Thoracic aorta (tissue), 2 donors: ENCODE data around the gene MAP1S. TPM values are rescaled to one million over a fixed set of nuclear protein-coding genes. Genes with fewer than 3 reads are reported as not detected.

ENCODE experiments used
- ATAC-seq: fragments of 150-250 bp; one replicate; pipeline ENCODE4 v1.8.0; 2017; ENCODE audit warnings: low read depth; ENCODE audit not compliant: insufficient number of reproducible peaks, low FRiP score
- DNase-seq: peaks from one replicate; pipeline ENCODE4 v3.0.0-alpha.2; 2020; ENCODE audit warnings: low spot score
- H3K27ac ChIP-seq, 2 donors: fragments of 200-600 bp; sonication (generic); 1 replicate in 1 of 2; 2 replicates in 1 of 2; pipeline ENCODE4 v1.5.1; 2016; ENCODE audit warnings: mild to moderate bottlenecking in 2 of 2, moderate library complexity in 2 of 2
- H3K27me3 ChIP-seq: fragments of 200-600 bp; sonication (generic); replicated peaks from 2 replicates; pipeline ENCODE4 v1.6.0; 2016; ENCODE audit warnings: mild to moderate bottlenecking; ENCODE audit not compliant: insufficient read depth
- H3K36me3 ChIP-seq: fragments of 200-600 bp; sonication (generic); one replicate; pipeline ENCODE4 v1.5.1; 2016
- H3K4me1 ChIP-seq, 2 donors: fragments of 200-600 bp; sonication (generic); 1 replicate in 1 of 2; 2 replicates in 1 of 2; pipeline versions ENCODE4 v1.5.1 to v1.6.0; 2016; ENCODE audit warnings: low read depth in 2 of 2, mild to moderate bottlenecking in 1 of 2; ENCODE audit not compliant: control insufficient read depth in 1 of 2
- H3K4me3 ChIP-seq: fragments of 200-600 bp; sonication (generic); 2 replicates; pipeline ENCODE4 v1.5.1; 2016; ENCODE audit warnings: mild to moderate bottlenecking
- H3K9me3 ChIP-seq: fragments of 200-600 bp; sonication (generic); 2 replicates; pipeline ENCODE4 v1.5.1; 2016
- CTCF ChIP-seq: fragments of 200-600 bp; sonication (generic); IDR thresholded peaks from one replicate; pipeline ENCODE4 v1.5.1; 2019; ENCODE audit warnings: antibody characterized with exemption
- total RNA-seq, 2 donors: library from RNA; depleted of rRNA; stranded (reverse); fragments of >200 nt; gene quantifications; one replicate each; pipeline versions ENCODE4 v1.1.0 to v1.2.3, GENCODE V29; 2016

MAP1S gene
- total RNA-seq, 2 donors from 2014 or later: 31.7 to 42.9 TPM

DNA sequence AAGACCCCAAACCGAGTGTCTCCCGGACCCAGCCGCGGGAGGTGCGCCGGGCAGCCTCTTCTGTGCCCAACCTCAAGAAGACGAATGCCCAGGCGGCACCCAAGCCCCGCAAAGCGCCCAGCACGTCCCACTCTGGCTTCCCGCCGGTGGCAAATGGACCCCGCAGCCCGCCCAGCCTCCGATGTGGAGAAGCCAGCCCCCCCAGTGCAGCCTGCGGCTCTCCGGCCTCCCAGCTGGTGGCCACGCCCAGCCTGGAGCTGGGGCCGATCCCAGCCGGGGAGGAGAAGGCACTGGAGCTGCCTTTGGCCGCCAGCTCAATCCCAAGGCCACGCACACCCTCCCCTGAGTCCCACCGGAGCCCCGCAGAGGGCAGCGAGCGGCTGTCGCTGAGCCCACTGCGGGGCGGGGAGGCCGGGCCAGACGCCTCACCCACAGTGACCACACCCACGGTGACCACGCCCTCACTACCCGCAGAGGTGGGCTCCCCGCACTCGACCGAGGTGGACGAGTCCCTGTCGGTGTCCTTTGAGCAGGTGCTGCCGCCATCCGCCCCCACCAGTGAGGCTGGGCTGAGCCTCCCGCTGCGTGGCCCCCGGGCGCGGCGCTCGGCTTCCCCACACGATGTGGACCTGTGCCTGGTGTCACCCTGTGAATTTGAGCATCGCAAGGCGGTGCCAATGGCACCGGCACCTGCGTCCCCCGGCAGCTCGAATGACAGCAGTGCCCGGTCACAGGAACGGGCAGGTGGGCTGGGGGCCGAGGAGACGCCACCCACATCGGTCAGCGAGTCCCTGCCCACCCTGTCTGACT, 7.9 kb downstream of the MAP1S start:
- H3K36me3 ChIP-seq: peaks cover 65% of the 10 kb centered on the region
- no peak for ATAC-seq

GRCh38 chr19:17727843-17728242, 8.6 kb downstream of the MAP1S start:
- Histone ChIP-seq H3K27me3 (no peaks in the 10 kb centered on the region), H3K4me3 (no peak overlapping the region), H3K36me3 (peaks cover 71% of the 10 kb centered on the region), H3K4me1 (no peaks in the 10 kb centered on the region), H3K27ac (no peak overlapping the region), H3K9me3 (no peaks in the 10 kb centered on the region)
- ATAC-seq (no peak), DNase-seq (no peak)
- TF ChIP-seq CTCF: no peak

More for the DNA sequence above, 7.9 kb downstream of the MAP1S start:
- H3K4me3 ChIP-seq: no peak overlapping the region
- no peak for DNase-seq
- peaks cover 3% of the 10 kb centered on the region in 2 donors for H3K4me1 ChIP-seq
- no peaks in the 10 kb centered on the region for H3K9me3 ChIP-seq
- no peak for TF ChIP-seq CTCF
- H3K27me3 ChIP-seq: no peaks in the 10 kb centered on the region
- H3K27ac ChIP-seq: no peak overlapping the region

GRCh38 chr19:17733127-17733526, 13.8 kb downstream of the MAP1S start:
- no peak for ATAC-seq

GRCh38 chr19:17734146-17734545, 14.9 kb downstream of the MAP1S start:
- TF ChIP-seq CTCF: no peak
- no peak for ATAC-seq
- Histone ChIP-seq H3K4me3 (no peak overlapping the region), H3K27me3 (no peaks in the 10 kb centered on the region), H3K9me3 (no peaks in the 10 kb centered on the region), H3K36me3 (peaks cover 46% of the 10 kb centered on the region), H3K4me1 (no peaks in the 10 kb centered on the region), H3K27ac (no peak overlapping the region)
- DNase-seq: no peak

More at GRCh38 chr19:17733127-17733526, 13.8 kb downstream of the MAP1S start:
- H3K9me3 ChIP-seq: no peaks in the 10 kb centered on the region
- no peaks in the 10 kb centered on the region for H3K4me1 ChIP-seq
- no peak overlapping the region for H3K27ac ChIP-seq
- peaks cover 53% of the 10 kb centered on the region for H3K36me3 ChIP-seq
- H3K4me3 ChIP-seq: no peak overlapping the region
- no peaks in the 10 kb centered on the region for H3K27me3 ChIP-seq
- DNase-seq: no peak
- TF ChIP-seq CTCF: no peak

DNA sequence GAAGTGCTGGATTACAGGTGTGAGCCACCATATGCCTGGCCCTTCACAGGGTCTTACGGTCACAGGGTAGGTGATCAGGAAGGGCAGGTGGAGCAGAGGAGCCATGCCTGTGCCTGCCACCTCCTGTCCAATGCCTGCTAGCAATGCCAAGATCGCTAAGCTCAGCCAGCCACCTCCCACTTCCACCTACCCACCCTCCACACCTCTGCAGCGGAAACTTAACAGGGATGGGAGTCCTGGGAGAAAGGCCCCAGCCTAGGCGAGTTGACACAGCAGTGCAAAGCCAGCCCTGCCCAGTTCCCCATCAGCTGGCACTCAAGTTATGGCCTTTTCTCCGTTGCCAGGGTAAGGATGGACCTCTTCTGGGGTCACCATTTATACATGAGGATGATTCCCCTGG, 16.1 kb downstream of the MAP1S start:
- DNase-seq (no peak), ATAC-seq (no peak)
- Histone ChIP-seq H3K27me3 (no peaks in the 10 kb centered on the region), H3K4me1 (no peaks in the 10 kb centered on the region), H3K4me3 (no peak overlapping the region), H3K27ac (no peak overlapping the region), H3K9me3 (no peaks in the 10 kb centered on the region), H3K36me3 (peaks cover 41% of the 10 kb centered on the region)
- no peak for TF ChIP-seq CTCF
